ENCODE data around the gene RPL18A. TPM values are rescaled to one million over a fixed set of nuclear protein-coding genes. Genes with fewer than 3 reads are reported as not detected.

The RPL18A gene
- total and polyA plus RNA-seq, 8 donors: 854 to 4,061 (median 1,544) TPM

- Histone ChIP-seq H3K4me3 (no peak overlapping the region), H3K9me3 (no peaks in the 10 kb centered on the region), H3K36me3 (peaks cover 6 to 66% (median 51%) of the 10 kb centered on the region in 4 donors), H3K27me3 (peaks cover 0 to 51% (median 0%) of the 10 kb centered on the region in 3 donors), H3K27ac (no peak overlapping the region), H3K4me1 (no peaks in the 10 kb centered on the region)
- TF ChIP-seq CTCF (IDR thresholded peaks at IDR 0.05): no peak
- TF ChIP-seq POLR2A (IDR thresholded peaks at IDR 0.05): no peak
- no peak for TF ChIP-seq POLR2AphosphoS5 (IDR thresholded peaks at IDR 0.05)
- TF ChIP-seq EP300 (IDR thresholded peaks at IDR 0.05): no peak
- WGBS, 5 donors: 88 to 93% (median 90%) methylated on average over 20 of the region's 20 CpGs
- intact Hi-C loops (cut with DNase I; ENCODE audit: low total_unique reads): no loop called here
- DNase-seq: no peak
Measured at GRCh38 chr19:17811681-17812080, 48.0 kb upstream of the RPL18A start.

GRCh38 chr19:17812099-17812498 lies 47.6 kb upstream of the RPL18A start:
- intact Hi-C loops (cut with DNase I; ENCODE audit: low total_unique reads): no loop called here
- Histone ChIP-seq H3K4me3 (no peak overlapping the region), H3K4me1 (no peaks in the 10 kb centered on the region), H3K36me3 (peaks cover 6 to 66% (median 51%) of the 10 kb centered on the region in 4 donors), H3K27me3 (peaks cover 0 to 53% (median 0%) of the 10 kb centered on the region in 3 donors), H3K9me3 (no peaks in the 10 kb centered on the region), H3K27ac (no peak overlapping the region)
- TF ChIP-seq POLR2AphosphoS5 (IDR thresholded peaks at IDR 0.05) (no peak), POLR2A (IDR thresholded peaks at IDR 0.05) (no peak), CTCF (IDR thresholded peaks at IDR 0.05) (no peak), EP300 (IDR thresholded peaks at IDR 0.05) (no peak)
- 75 to 83% (median 82%) methylated on average over 5 of the region's 5 CpGs for WGBS, 5 donors
- DNase-seq: no peak

- H3K4me3 ChIP-seq: no peak overlapping the region
- no peak for DNase-seq
- no peak overlapping the region for H3K27ac ChIP-seq
- no peak for TF ChIP-seq EP300 (IDR thresholded peaks at IDR 0.05)
- TF ChIP-seq CTCF (IDR thresholded peaks at IDR 0.05): no peak
- no peak for TF ChIP-seq POLR2AphosphoS5 (IDR thresholded peaks at IDR 0.05)
- TF ChIP-seq POLR2A (IDR thresholded peaks at IDR 0.05): no peak
- H3K36me3 ChIP-seq: peaks cover 0 to 12% (median 6%) of the 10 kb centered on the region in 4 donors
- intact Hi-C loops (cut with DNase I; ENCODE audit: low total_unique reads): no loop called here
- H3K9me3 ChIP-seq: no peaks in the 10 kb centered on the region
- WGBS, 5 donors: 58 to 79% (median 69%) methylated on average over 10 to 13 of the region's 13 CpGs
- H3K4me1 ChIP-seq: no peaks in the 10 kb centered on the region
- H3K27me3 ChIP-seq: peaks cover 0 to 28% (median 0%) of the 10 kb centered on the region in 3 donors
Measured at GRCh38 chr19:17817668-17818363, 41.9 kb upstream of the RPL18A start.

- peaks cover 0 to 29% (median 0%) of the 10 kb centered on the region in 3 donors for H3K27me3 ChIP-seq
- no peaks in the 10 kb centered on the region for H3K9me3 ChIP-seq
- H3K4me3 ChIP-seq: no peak within 1 kb of the TSS
- no peaks in the 10 kb centered on the region for H3K36me3 ChIP-seq
- H3K4me1 ChIP-seq: no peaks in the 10 kb centered on the region
- WGBS, 5 donors: 56 to 76% (median 64%) methylated on average over 19 to 34 of the region's 34 CpGs
- no peak within 1 kb of the TSS for H3K27ac ChIP-seq
- no peak for DNase-seq
- intact Hi-C loops (cut with DNase I; ENCODE audit: low total_unique reads): no loop called here
- no peak for TF ChIP-seq POLR2A (IDR thresholded peaks at IDR 0.05)
- no peak for TF ChIP-seq EP300 (IDR thresholded peaks at IDR 0.05)
- TF ChIP-seq POLR2AphosphoS5 (IDR thresholded peaks at IDR 0.05): no peak
- TF ChIP-seq CTCF (IDR thresholded peaks at IDR 0.05): no peak
Measured at GRCh38 chr19:17821190-17821589, 38.5 kb upstream of the RPL18A start, which contains the start of gene INSL3. Gene INSL3, minus strand, starts transcription at chr19:17821519. Its CDS starts 13 bp downstream, at chr19:17821506.
